ENCODE measurements around the gene CCDC154. TPM values are rescaled to one million over a fixed set of nuclear protein-coding genes. Genes with fewer than 3 reads are reported as not detected.

Gene CCDC154
- total RNA-seq, 1 donor from 2014 or later: under 0.01 TPM

GRCh38 chr16:1398826-1399581 is 45.4 kb downstream of the CCDC154 start:
- no peak for TF ChIP-seq CTCF (IDR thresholded peaks at IDR 0.05; ENCODE audit: insufficient read depth, low read length, severe bottlenecking)
- Histone ChIP-seq H3K4me3 (ENCODE audit: low read depth, low read length) (no peak overlapping the region), H3K36me3 (ENCODE audit: control insufficient read depth, insufficient read depth, low read length) (peaks cover 5% of the 10 kb centered on the region), H3K27me3 (ENCODE audit: control insufficient read depth, insufficient read depth, low read length) (no peaks in the 10 kb centered on the region)
- no peak for DNase-seq (ENCODE audit: low read depth)
- FAIRE-seq: no peak

- DNase-seq (ENCODE audit: low read depth) (no peak), FAIRE-seq (no peak)
- Histone ChIP-seq H3K36me3 (ENCODE audit: control insufficient read depth, insufficient read depth, low read length) (peaks cover 6% of the 10 kb centered on the region), H3K4me3 (ENCODE audit: low read depth, low read length) (no peak overlapping the region), H3K27me3 (ENCODE audit: control insufficient read depth, insufficient read depth, low read length) (no peaks in the 10 kb centered on the region)
- TF ChIP-seq CTCF (IDR thresholded peaks at IDR 0.05; ENCODE audit: insufficient read depth, low read length, severe bottlenecking): no peak
Observed at GRCh38 chr16:1398351-1398750, 46.0 kb downstream of the CCDC154 start.

GRCh38 chr16:1397779-1398178 is 46.6 kb downstream of the CCDC154 start:
- Histone ChIP-seq H3K4me3 (ENCODE audit: low read depth, low read length) (no peak overlapping the region), H3K27me3 (ENCODE audit: control insufficient read depth, insufficient read depth, low read length) (no peaks in the 10 kb centered on the region), H3K36me3 (ENCODE audit: control insufficient read depth, insufficient read depth, low read length) (peaks cover 6% of the 10 kb centered on the region)
- DNase-seq (ENCODE audit: low read depth) (no peak), FAIRE-seq (no peak)
- no peak for TF ChIP-seq CTCF (IDR thresholded peaks at IDR 0.05; ENCODE audit: insufficient read depth, low read length, severe bottlenecking)

- peaks cover 1% of the 10 kb centered on the region for H3K36me3 ChIP-seq (ENCODE audit: control insufficient read depth, insufficient read depth, low read length)
Observed at GRCh38 chr16:1395444-1396031, 48.8 kb downstream of the CCDC154 start.

GRCh38 chr16:1394367-1394951 is 49.9 kb downstream of the CCDC154 start:
- TF ChIP-seq CTCF (IDR thresholded peaks at IDR 0.05; ENCODE audit: insufficient read depth, low read length, severe bottlenecking): no peak
- no peak overlapping the region for H3K4me3 ChIP-seq (ENCODE audit: low read depth, low read length)
- peaks cover 2% of the 10 kb centered on the region for H3K36me3 ChIP-seq (ENCODE audit: control insufficient read depth, insufficient read depth, low read length)
- FAIRE-seq (peak; percentile 77), DNase-seq (ENCODE audit: low read depth) (no peak)
- no peaks in the 10 kb centered on the region for H3K27me3 ChIP-seq (ENCODE audit: control insufficient read depth, insufficient read depth, low read length)

More at GRCh38 chr16:1395444-1396031, 48.8 kb downstream of the CCDC154 start:
- TF ChIP-seq CTCF (IDR thresholded peaks at IDR 0.05; ENCODE audit: insufficient read depth, low read length, severe bottlenecking): no peak
- H3K4me3 ChIP-seq (ENCODE audit: low read depth, low read length): no peak overlapping the region
- FAIRE-seq (no peak), DNase-seq (ENCODE audit: low read depth) (no peak)
- H3K27me3 ChIP-seq (ENCODE audit: control insufficient read depth, insufficient read depth, low read length): no peaks in the 10 kb centered on the region

Data from bronchial epithelial cell (primary cell).